ENCODE data around the gene FNDC10. TPM values are rescaled to one million over a fixed set of nuclear protein-coding genes. Genes with fewer than 3 reads are reported as not detected.

The FNDC10 gene
- total RNA-seq, 1 experiment from 2014 or later = 30.4 TPM

- POLR2A ChIA-PET = no interaction called here
- CTCF ChIA-PET = no interaction called here
- H3K36me3 Mint-ChIP-seq = no peaks in the 10 kb centered on the region
- no peak for TF ChIP-seq KAT7 (CRISPR knock-in tag; IDR thresholded peaks at IDR 0.05; ENCODE audit: borderline replicate concordance)
- H3K27me3 Mint-ChIP-seq (ENCODE audit: low read depth) = no peaks in the 10 kb centered on the region
- peak overlapping the region; percentile 59 for H3K27ac Mint-ChIP-seq
- no peaks in the 10 kb centered on the region for H3K4me1 Mint-ChIP-seq
- ATAC-seq (no peak), DNase-seq (ENCODE audit: low spot score) (no peak)
- no peaks in the 10 kb centered on the region for H3K9me3 Mint-ChIP-seq
- H3K4me3 Mint-ChIP-seq = no peak overlapping the region
Measured at GRCh38 chr1:1622788-1623094, 22.8 kb upstream of the FNDC10 start.

- Mint-ChIP-seq H3K27ac (no peak overlapping the region; the same call in 1 of the 2 replicates), H3K36me3 (no peaks in the 10 kb centered on the region), H3K9me3 (no peaks in the 10 kb centered on the region), H3K4me1 (no peaks in the 10 kb centered on the region), H3K27me3 (ENCODE audit: low read depth) (no peaks in the 10 kb centered on the region), H3K4me3 (no peak overlapping the region)
- POLR2A ChIA-PET = no interaction called here
- CTCF ChIA-PET = interaction anchor here (4.4 kb wide), 1 partner anchor 7 kb away, joined by 30 read pairs; no protein-coding TSS in a partner anchor
- DNase-seq (ENCODE audit: low spot score) (no peak), ATAC-seq (no peak)
- TF ChIP-seq NR3C1 (CRISPR knock-in tag; conservative IDR thresholded peaks at IDR 0.05; ENCODE audit: low read depth) (no peak), TEAD1 (CRISPR knock-in tag; IDR thresholded peaks at IDR 0.05) (no peak), GTF2I (CRISPR knock-in tag; conservative IDR thresholded peaks at IDR 0.05) (no peak), PRDM15 (CRISPR knock-in tag; IDR thresholded peaks at IDR 0.05) (no peak), ZNF423 (CRISPR knock-in tag; IDR thresholded peaks at IDR 0.05) (no peak)
Measured at GRCh38 chr1:1622010-1622787, 22.3 kb upstream of the FNDC10 start.

GRCh38 chr1:1621173-1622009 lies 21.5 kb upstream of the FNDC10 start:
- POLR2A ChIA-PET = no interaction called here
- Mint-ChIP-seq H3K27me3 (ENCODE audit: low read depth) (no peaks in the 10 kb centered on the region), H3K4me1 (peaks cover 2% of the 10 kb centered on the region; the same call in 1 of the 2 replicates), H3K27ac (no peak overlapping the region), H3K4me3 (no peak overlapping the region), H3K36me3 (no peaks in the 10 kb centered on the region), H3K9me3 (no peaks in the 10 kb centered on the region)
- DNase-seq (ENCODE audit: low spot score) (no peak), ATAC-seq (no peak)
- CTCF ChIA-PET = interaction anchor here (0.7 to 4.4 kb wide), 4 partner anchors 8 to 70 kb away, joined by 3 to 30 read pairs (median 4); partner anchors contain the start of gene MMP23B
- TF ChIP-seq MAX (CRISPR knock-in tag; IDR thresholded peaks at IDR 0.05) (no peak), TEAD4 (CRISPR knock-in tag; IDR thresholded peaks at IDR 0.05) (no peak), RORB (CRISPR knock-in tag; IDR thresholded peaks at IDR 0.05) (no peak), SP1 (CRISPR knock-in tag; conservative IDR thresholded peaks at IDR 0.05) (no peak), ZNF423 (CRISPR knock-in tag; IDR thresholded peaks at IDR 0.05) (no peak), JUN (CRISPR knock-in tag; IDR thresholded peaks at IDR 0.05) (no peak), ZNF416 (CRISPR knock-in tag; IDR thresholded peaks at IDR 0.05) (no peak), OVOL2 (CRISPR knock-in tag; IDR thresholded peaks at IDR 0.05; ENCODE audit: borderline replicate concordance) (no peak), ZSCAN18 (CRISPR knock-in tag; IDR thresholded peaks at IDR 0.05) (no peak), ZNF532 (CRISPR knock-in tag; IDR thresholded peaks at IDR 0.05; ENCODE audit: borderline replicate concordance) (no peak)
- TF ChIP-seq, protein P1, sequence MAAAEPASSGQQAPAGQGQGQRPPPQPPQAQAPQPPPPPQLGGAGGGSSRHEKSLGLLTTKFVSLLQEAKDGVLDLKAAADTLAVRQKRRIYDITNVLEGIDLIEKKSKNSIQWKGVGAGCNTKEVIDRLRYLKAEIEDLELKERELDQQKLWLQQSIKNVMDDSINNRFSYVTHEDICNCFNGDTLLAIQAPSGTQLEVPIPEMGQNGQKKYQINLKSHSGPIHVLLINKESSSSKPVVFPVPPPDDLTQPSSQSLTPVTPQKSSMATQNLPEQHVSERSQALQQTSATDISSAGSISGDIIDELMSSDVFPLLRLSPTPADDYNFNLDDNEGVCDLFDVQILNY (CRISPR knock-in tag; IDR thresholded peaks at IDR 0.05) = no peak
- TF ChIP-seq, protein P2, sequence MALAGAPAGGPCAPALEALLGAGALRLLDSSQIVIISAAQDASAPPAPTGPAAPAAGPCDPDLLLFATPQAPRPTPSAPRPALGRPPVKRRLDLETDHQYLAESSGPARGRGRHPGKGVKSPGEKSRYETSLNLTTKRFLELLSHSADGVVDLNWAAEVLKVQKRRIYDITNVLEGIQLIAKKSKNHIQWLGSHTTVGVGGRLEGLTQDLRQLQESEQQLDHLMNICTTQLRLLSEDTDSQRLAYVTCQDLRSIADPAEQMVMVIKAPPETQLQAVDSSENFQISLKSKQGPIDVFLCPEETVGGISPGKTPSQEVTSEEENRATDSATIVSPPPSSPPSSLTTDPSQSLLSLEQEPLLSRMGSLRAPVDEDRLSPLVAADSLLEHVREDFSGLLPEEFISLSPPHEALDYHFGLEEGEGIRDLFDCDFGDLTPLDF (CRISPR knock-in tag; IDR thresholded peaks at IDR 0.05) = no peak

Measured in WTC11 (cell line).